Loucy (cell line): ENCODE measurements around the gene POU2F1.

ENCODE experiments used
- H2AFZ ChIP-seq: fragments of 200-600 bp; sonication (generic); 2 replicates; pipeline ENCODE4 v1.6.0; 2016; ENCODE audit warnings: antibody characterized with exemption, mild to moderate bottlenecking, low read length, moderate library complexity
- H3F3A ChIP-seq: fragments of 200-600 bp; 2 replicates; pipeline ENCODE4 v1.6.0; 2016; ENCODE audit warnings: antibody characterized with exemption, low read depth, mild to moderate bottlenecking
- H3K27me3 ChIP-seq: fragments of 200-600 bp; sonication (generic); 2 replicates; pipeline ENCODE4 v1.6.1; 2014; ENCODE audit warnings: low read length, mild to moderate bottlenecking; ENCODE audit not compliant: insufficient read depth, poor library complexity, severe bottlenecking
- H3K36me3 ChIP-seq: fragments of 200-600 bp; sonication (generic); 2 replicates; pipeline ENCODE4 v1.6.1; 2016; ENCODE audit warnings: low read length; ENCODE audit not compliant: insufficient read depth
- H3K4me1 ChIP-seq: fragments of 200-600 bp; sonication (generic); 2 replicates; pipeline ENCODE4 v1.5.1; 2014; ENCODE audit warnings: low read length, mild to moderate bottlenecking; ENCODE audit not compliant: insufficient read depth, poor library complexity, severe bottlenecking
- H3K4me2 ChIP-seq: fragments of 200-600 bp; sonication (generic); 2 replicates; pipeline ENCODE4 v1.6.0; 2014; ENCODE audit warnings: antibody characterized with exemption, low read length, low read depth, mild to moderate bottlenecking; ENCODE audit not compliant: poor library complexity, severe bottlenecking
- H3K4me3 ChIP-seq: fragments of 200-600 bp; sonication (generic); 2 replicates; pipeline ENCODE4 v1.5.1; 2014; ENCODE audit warnings: low read length, mild to moderate bottlenecking, mixed read lengths; ENCODE audit not compliant: poor library complexity, severe bottlenecking
- H3K79me2 ChIP-seq: fragments of 200-600 bp; sonication (generic); 2 replicates; pipeline ENCODE4 v1.6.1; 2014; ENCODE audit warnings: low read length; ENCODE audit not compliant: insufficient read depth
- H3K9ac ChIP-seq: fragments of 200-600 bp; sonication (generic); 2 replicates; pipeline ENCODE4 v1.6.0; 2014; ENCODE audit warnings: mild to moderate bottlenecking, low read depth, low read length, moderate library complexity; ENCODE audit not compliant: poor library complexity, severe bottlenecking
- H3K9me2 ChIP-seq: fragments of 200-600 bp; sonication (generic); replicated peaks from 2 replicates; pipeline ENCODE4 v1.6.1; 2016; ENCODE audit warnings: low read depth, low read length, mixed read lengths
- H3K9me3 ChIP-seq: fragments of 200-600 bp; sonication (generic); 2 replicates; pipeline ENCODE4 v1.6.1; 2014; ENCODE audit warnings: mild to moderate bottlenecking, antibody characterized with exemption, low read length, low read depth; ENCODE audit not compliant: insufficient read depth
- H4K20me1 ChIP-seq: fragments of 200-600 bp; sonication (generic); 2 replicates; pipeline ENCODE4 v1.6.0; 2014; ENCODE audit warnings: antibody characterized with exemption, low read length, mild to moderate bottlenecking; ENCODE audit not compliant: insufficient read depth, poor library complexity, severe bottlenecking
- EZH2phosphoT487 ChIP-seq: fragments of 200-600 bp; IDR thresholded peaks from 2 replicates; pipeline ENCODE4 v1.6.1; 2018; ENCODE audit warnings: antibody characterized with exemption, mild to moderate bottlenecking, moderate library complexity, borderline replicate concordance
- TF ChIP-seq, protein P1 (sequence below): fragments of 200-600 bp; sonication (generic); conservative IDR thresholded peaks from 2 replicates; pipeline ENCODE4 v1.5.1; 2014; ENCODE audit warnings: mild to moderate bottlenecking, antibody characterized with exemption, low read length

Gene POU2F1

DNA sequence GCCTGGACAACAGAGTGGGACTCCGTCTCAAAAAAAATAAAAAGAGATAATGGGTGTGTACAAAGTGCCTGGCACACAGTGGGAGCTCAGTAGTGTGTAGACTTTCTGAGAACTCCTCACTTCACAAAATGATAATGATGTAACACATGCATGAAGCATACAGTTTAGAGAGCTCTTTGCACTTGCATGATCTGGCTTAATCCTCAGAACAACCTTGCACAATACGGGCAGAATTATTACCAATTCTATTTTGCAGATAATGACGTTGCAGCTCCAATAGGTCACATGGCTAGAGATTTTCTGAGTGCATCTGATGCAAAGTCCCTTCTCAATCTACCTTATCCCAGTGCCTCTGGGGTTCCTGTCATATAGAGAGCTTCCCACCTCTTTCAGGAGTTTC is 226.3 kb downstream of the POU2F1 start:
- no peaks in the 10 kb centered on the region for H3K9me3 ChIP-seq
- peaks cover 13% of the 10 kb centered on the region for H3K4me1 ChIP-seq
- peaks cover 26% of the 10 kb centered on the region; the same call in 1 of the 2 replicates for H3K79me2 ChIP-seq
- H3K36me3 ChIP-seq, result peaks cover 15% of the 10 kb centered on the region; the same call in 1 of the 2 replicates
- no peaks in the 10 kb centered on the region; the same call in 1 of the 2 replicates for H3F3A ChIP-seq
- no peak overlapping the region for H3K9ac ChIP-seq
- no peak overlapping the region for H3K4me2 ChIP-seq
- no peaks in the 10 kb centered on the region for H3K27me3 ChIP-seq
- TF ChIP-seq EZH2phosphoT487, result no peak
- TF ChIP-seq, protein P1, sequence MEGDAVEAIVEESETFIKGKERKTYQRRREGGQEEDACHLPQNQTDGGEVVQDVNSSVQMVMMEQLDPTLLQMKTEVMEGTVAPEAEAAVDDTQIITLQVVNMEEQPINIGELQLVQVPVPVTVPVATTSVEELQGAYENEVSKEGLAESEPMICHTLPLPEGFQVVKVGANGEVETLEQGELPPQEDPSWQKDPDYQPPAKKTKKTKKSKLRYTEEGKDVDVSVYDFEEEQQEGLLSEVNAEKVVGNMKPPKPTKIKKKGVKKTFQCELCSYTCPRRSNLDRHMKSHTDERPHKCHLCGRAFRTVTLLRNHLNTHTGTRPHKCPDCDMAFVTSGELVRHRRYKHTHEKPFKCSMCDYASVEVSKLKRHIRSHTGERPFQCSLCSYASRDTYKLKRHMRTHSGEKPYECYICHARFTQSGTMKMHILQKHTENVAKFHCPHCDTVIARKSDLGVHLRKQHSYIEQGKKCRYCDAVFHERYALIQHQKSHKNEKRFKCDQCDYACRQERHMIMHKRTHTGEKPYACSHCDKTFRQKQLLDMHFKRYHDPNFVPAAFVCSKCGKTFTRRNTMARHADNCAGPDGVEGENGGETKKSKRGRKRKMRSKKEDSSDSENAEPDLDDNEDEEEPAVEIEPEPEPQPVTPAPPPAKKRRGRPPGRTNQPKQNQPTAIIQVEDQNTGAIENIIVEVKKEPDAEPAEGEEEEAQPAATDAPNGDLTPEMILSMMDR, result no peak
- no peak overlapping the region for H2AFZ ChIP-seq
- H3K9me2 ChIP-seq, result no peaks in the 10 kb centered on the region
- H3K4me3 ChIP-seq, result no peak overlapping the region
- peaks cover 24% of the 10 kb centered on the region for H4K20me1 ChIP-seq

DNA sequence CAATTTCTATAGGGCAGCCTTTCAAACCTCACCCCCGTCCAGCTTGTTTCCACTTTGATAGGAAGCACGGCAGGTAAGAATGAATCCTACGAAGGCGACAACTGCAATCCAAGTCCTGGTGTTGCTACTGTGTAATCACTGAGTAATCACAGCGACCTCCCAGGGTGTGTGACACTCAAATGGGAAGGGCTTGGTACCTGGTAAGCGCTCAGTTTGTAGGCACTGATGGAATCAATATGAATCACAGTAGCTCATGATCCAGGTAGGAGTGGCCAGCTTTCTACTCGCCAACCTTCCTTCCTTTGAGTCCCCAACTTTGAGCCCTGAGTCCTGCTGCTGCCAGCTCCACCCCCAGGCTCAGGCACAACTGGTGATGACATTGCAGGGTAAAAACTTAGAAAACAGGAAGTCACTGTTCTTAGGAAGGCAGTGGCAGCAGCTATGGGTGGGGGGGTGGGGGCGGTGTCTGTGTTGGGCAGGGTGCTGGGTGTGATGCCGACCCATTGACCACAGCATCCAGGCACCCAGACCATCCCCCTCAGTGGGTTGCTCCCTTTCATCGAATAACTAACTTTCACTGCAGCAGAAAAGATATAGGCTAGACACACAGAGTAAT is 226.9 kb downstream of the POU2F1 start:
- Histone ChIP-seq H3K9me3 (no peaks in the 10 kb centered on the region), H3K4me2 (peak overlapping the region; percentile 19), H3K36me3 (peaks cover 19% of the 10 kb centered on the region; the same call in 1 of the 2 replicates), H3F3A (no peaks in the 10 kb centered on the region; the same call in 1 of the 2 replicates), H3K9ac (no peak overlapping the region), H3K79me2 (peaks cover 30% of the 10 kb centered on the region; the same call in 1 of the 2 replicates), H2AFZ (no peak overlapping the region), H4K20me1 (peaks cover 19% of the 10 kb centered on the region), H3K27me3 (no peaks in the 10 kb centered on the region), H3K4me1 (peaks cover 13% of the 10 kb centered on the region), H3K4me3 (no peak overlapping the region), H3K9me2 (no peaks in the 10 kb centered on the region)
- TF ChIP-seq, protein P1, result no peak
- TF ChIP-seq EZH2phosphoT487, result no peak

DNA sequence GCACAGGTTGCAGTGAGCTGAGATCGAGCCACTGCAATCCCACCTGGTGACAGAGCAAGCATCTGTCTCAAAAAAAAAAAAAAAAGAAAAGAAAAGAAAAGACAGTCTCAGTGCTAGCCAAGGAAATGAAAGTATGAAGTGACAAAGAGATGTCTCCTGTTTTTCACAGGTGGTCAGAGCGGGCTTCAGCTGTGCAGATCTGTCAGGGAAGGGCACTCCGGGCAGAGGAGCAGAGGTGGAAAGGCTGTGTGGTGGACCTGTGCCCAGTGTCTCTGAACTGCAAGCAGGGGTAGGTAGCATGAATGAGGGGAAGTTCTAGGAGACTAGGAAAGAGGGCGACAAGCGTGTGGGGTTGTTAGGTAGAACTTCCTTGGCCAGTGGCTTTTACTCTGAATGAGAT is 230.2 kb downstream of the POU2F1 start:
- H3K9me2 ChIP-seq, result no peaks in the 10 kb centered on the region
- H3K9ac ChIP-seq, result no peak overlapping the region
- peaks cover 6% of the 10 kb centered on the region; the same call in 1 of the 2 replicates for H3K36me3 ChIP-seq
- H3K4me2 ChIP-seq, result no peak overlapping the region
- no peak overlapping the region for H2AFZ ChIP-seq
- TF ChIP-seq, protein P1, result no peak
- no peak for TF ChIP-seq EZH2phosphoT487
- H3F3A ChIP-seq, result no peaks in the 10 kb centered on the region; the same call in 1 of the 2 replicates
- no peak overlapping the region for H3K4me3 ChIP-seq
- peaks cover 28% of the 10 kb centered on the region for H4K20me1 ChIP-seq
- H3K4me1 ChIP-seq, result peaks cover 21% of the 10 kb centered on the region
- H3K27me3 ChIP-seq, result no peaks in the 10 kb centered on the region
- H3K9me3 ChIP-seq, result no peaks in the 10 kb centered on the region
- peaks cover 50% of the 10 kb centered on the region for H3K79me2 ChIP-seq
